ENCODE data around the gene KIF9. TPM values are rescaled to one million over a fixed set of nuclear protein-coding genes. Genes with fewer than 3 reads are reported as not detected.

The KIF9 gene
- total RNA-seq, 1 experiment from 2014 or later: 5.8 TPM

GRCh38 chr3:47299381-47300318 is 17.1 kb upstream of the KIF9 start (continued):
- TF ChIP-seq ATF3 (CRISPR knock-in tag; conservative IDR thresholded peaks at IDR 0.05) (no peak), GABPB1 (CRISPR knock-in tag; IDR thresholded peaks at IDR 0.05) (no peak), IRF1 (CRISPR knock-in tag; IDR thresholded peaks at IDR 0.05) (no peak), ZNF121 (CRISPR knock-in tag; IDR thresholded peaks at IDR 0.05) (no peak), PRDM15 (CRISPR knock-in tag; IDR thresholded peaks at IDR 0.05) (no peak)
- TF ChIP-seq, protein P1, sequence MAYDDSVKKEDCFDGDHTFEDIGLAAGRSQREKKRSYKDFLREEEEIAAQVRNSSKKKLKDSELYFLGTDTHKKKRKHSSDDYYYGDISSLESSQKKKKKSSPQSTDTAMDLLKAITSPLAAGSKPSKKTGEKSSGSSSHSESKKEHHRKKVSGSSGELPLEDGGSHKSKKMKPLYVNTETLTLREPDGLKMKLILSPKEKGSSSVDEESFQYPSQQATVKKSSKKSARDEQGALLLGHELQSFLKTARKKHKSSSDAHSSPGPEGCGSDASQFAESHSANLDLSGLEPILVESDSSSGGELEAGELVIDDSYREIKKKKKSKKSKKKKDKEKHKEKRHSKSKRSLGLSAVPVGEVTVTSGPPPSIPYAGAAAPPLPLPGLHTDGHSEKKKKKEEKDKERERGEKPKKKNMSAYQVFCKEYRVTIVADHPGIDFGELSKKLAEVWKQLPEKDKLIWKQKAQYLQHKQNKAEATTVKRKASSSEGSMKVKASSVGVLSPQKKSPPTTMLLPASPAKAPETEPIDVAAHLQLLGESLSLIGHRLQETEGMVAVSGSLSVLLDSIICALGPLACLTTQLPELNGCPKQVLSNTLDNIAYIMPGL (CRISPR knock-in tag; IDR thresholded peaks at IDR 0.05): no peak

DNA sequence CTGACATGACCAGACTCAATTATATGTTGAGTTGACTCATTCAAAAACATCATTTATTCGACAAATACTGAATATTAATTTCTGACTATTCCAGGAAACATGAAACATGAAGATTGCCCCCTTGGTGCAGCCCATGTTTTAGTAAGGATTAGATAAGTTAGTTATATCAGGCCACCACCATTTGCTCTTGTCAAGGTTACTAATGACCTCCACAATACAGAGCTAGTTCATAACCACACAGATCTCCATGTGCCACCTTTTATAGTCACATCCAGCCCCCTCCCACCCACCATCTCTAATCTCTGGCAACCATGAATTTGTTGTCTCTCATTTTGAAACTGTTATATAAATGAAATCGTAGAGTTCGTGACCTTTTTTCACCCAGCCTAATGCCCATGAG is 15.8 kb upstream of the KIF9 start:
- H3K27ac Mint-ChIP-seq: no peak overlapping the region

DNA sequence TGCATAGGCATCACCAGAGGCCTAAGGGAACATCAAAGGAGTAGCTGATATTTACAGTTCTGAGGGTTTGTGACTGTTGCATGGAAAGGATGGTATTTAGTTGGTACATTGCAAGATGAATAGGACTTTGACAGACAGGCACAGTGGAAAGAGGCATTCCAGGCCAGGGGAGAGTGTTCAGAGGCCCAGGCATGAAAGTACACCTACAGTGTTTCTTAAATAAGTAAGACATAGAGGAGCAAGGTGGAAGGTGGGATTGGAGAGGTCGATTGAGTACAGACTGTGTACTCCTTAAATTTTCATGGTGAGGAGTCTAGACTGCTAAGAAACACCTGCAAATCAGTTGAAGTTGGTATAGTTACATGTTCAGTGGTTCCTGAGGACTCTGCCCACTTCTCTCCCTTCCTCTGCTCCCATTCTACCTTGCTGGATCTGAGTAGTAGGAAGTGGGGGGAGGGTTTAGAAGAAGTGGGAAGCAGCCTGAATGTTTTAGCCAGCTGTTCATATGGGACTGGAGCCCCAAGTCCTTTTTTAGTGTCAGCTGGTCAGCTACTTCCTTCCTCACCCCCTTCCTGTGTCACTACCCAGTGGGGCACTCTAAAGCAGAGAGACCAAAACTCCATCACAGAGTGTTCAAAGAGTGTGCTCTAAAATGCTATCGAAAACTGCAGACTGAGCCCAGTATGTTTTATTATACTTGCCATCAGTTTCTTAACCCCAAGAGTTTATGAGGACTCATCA is 14.1 kb upstream of the KIF9 start:
- ChIA-PET POLR2A (no interaction called here), CTCF (no interaction called here)
- Mint-ChIP-seq H3K27me3 (ENCODE audit: low read depth) (no peaks in the 10 kb centered on the region), H3K36me3 (no peaks in the 10 kb centered on the region), H3K9me3 (no peaks in the 10 kb centered on the region), H3K4me3 (no peak overlapping the region), H3K4me1 (peaks cover 13% of the 10 kb centered on the region), H3K27ac (peak overlapping the region; percentile 28)
- ATAC-seq (no peak; the same call in 1 of the 2 replicates), DNase-seq (ENCODE audit: low spot score) (no peak)
- TF ChIP-seq, protein P2, sequence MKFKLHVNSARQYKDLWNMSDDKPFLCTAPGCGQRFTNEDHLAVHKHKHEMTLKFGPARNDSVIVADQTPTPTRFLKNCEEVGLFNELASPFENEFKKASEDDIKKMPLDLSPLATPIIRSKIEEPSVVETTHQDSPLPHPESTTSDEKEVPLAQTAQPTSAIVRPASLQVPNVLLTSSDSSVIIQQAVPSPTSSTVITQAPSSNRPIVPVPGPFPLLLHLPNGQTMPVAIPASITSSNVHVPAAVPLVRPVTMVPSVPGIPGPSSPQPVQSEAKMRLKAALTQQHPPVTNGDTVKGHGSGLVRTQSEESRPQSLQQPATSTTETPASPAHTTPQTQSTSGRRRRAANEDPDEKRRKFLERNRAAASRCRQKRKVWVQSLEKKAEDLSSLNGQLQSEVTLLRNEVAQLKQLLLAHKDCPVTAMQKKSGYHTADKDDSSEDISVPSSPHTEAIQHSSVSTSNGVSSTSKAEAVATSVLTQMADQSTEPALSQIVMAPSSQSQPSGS (CRISPR knock-in tag; IDR thresholded peaks at IDR 0.05; ENCODE audit: borderline replicate concordance, low read depth): no peak
- TF ChIP-seq, protein P3, sequence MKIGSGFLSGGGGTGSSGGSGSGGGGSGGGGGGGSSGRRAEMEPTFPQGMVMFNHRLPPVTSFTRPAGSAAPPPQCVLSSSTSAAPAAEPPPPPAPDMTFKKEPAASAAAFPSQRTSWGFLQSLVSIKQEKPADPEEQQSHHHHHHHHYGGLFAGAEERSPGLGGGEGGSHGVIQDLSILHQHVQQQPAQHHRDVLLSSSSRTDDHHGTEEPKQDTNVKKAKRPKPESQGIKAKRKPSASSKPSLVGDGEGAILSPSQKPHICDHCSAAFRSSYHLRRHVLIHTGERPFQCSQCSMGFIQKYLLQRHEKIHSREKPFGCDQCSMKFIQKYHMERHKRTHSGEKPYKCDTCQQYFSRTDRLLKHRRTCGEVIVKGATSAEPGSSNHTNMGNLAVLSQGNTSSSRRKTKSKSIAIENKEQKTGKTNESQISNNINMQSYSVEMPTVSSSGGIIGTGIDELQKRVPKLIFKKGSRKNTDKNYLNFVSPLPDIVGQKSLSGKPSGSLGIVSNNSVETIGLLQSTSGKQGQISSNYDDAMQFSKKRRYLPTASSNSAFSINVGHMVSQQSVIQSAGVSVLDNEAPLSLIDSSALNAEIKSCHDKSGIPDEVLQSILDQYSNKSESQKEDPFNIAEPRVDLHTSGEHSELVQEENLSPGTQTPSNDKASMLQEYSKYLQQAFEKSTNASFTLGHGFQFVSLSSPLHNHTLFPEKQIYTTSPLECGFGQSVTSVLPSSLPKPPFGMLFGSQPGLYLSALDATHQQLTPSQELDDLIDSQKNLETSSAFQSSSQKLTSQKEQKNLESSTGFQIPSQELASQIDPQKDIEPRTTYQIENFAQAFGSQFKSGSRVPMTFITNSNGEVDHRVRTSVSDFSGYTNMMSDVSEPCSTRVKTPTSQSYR (CRISPR knock-in tag; IDR thresholded peaks at IDR 0.05): no peak
- no peak for TF ChIP-seq ETV6 (CRISPR knock-in tag; IDR thresholded peaks at IDR 0.05)
- TF ChIP-seq, protein P4, sequence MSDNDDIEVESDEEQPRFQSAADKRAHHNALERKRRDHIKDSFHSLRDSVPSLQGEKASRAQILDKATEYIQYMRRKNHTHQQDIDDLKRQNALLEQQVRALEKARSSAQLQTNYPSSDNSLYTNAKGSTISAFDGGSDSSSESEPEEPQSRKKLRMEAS (CRISPR knock-in tag; IDR thresholded peaks at IDR 0.05): no peak
- no peak for TF ChIP-seq CREB1 (CRISPR knock-in tag; IDR thresholded peaks at IDR 0.05)
- no peak for TF ChIP-seq NFE2L1 (CRISPR knock-in tag; IDR thresholded peaks at IDR 0.05)
- no peak for TF ChIP-seq ATF6 (CRISPR knock-in tag; IDR thresholded peaks at IDR 0.05)
- TF ChIP-seq FOXJ3 (CRISPR knock-in tag; IDR thresholded peaks at IDR 0.05; ENCODE audit: borderline replicate concordance): no peak
- no peak for TF ChIP-seq ZNF396 (CRISPR knock-in tag; IDR thresholded peaks at IDR 0.05; ENCODE audit: borderline replicate concordance)

More for the DNA sequence above, 15.8 kb upstream of the KIF9 start:
- H3K9me3 Mint-ChIP-seq: no peaks in the 10 kb centered on the region
- TF ChIP-seq GABPB1 (CRISPR knock-in tag; IDR thresholded peaks at IDR 0.05): no peak
- TF ChIP-seq CREM (CRISPR knock-in tag; IDR thresholded peaks at IDR 0.05): no peak
- no peak for TF ChIP-seq NFE2L1 (CRISPR knock-in tag; IDR thresholded peaks at IDR 0.05)
- no peak for TF ChIP-seq ZNF138 (CRISPR knock-in tag; conservative IDR thresholded peaks at IDR 0.05)
- no peak for TF ChIP-seq JUN (CRISPR knock-in tag; IDR thresholded peaks at IDR 0.05)
- TF ChIP-seq SP1 (CRISPR knock-in tag; conservative IDR thresholded peaks at IDR 0.05): no peak
- TF ChIP-seq SOX15 (CRISPR knock-in tag; IDR thresholded peaks at IDR 0.05): no peak
- peaks cover 13% of the 10 kb centered on the region for H3K4me1 Mint-ChIP-seq
- ChIA-PET POLR2A (no interaction called here), CTCF (no interaction called here)
- H3K4me3 Mint-ChIP-seq: no peak overlapping the region
- H3K27me3 Mint-ChIP-seq (ENCODE audit: low read depth): no peaks in the 10 kb centered on the region
- no peak for DNase-seq (ENCODE audit: low spot score)
- ATAC-seq: no peak
- peaks cover 10% of the 10 kb centered on the region; the same call in 1 of the 2 replicates for H3K36me3 Mint-ChIP-seq
